Osteocyte (in vitro differentiated cells): Measurements from ENCODE around the gene PHF14. TPM values are rescaled to one million over a fixed set of nuclear protein-coding genes. Genes with fewer than 3 reads are reported as not detected.
"Not testable (repeated sequence)": the region's sequence is repeated elsewhere in the genome, so short reads cannot be mapped to it uniquely, and the experiment has no call there.

Experiments
- DNase-seq: peaks from one replicate; pipeline ENCODE4 v3.0.0; 2021; ENCODE audit warnings: mixed read lengths; ENCODE audit not compliant: unreplicated experiment; ENCODE audit errors: extremely low spot score
- H3K27ac Mint-ChIP-seq: one replicate; pipeline ENCODE4 v1.8.0; 2021; ENCODE audit warnings: mild to moderate bottlenecking, mixed read lengths; ENCODE audit not compliant: unreplicated experiment
- H3K27me3 Mint-ChIP-seq: one replicate; pipeline ENCODE4 v1.8.0; 2021; ENCODE audit warnings: mixed read lengths; ENCODE audit not compliant: unreplicated experiment
- H3K36me3 Mint-ChIP-seq: one replicate; pipeline ENCODE4 v1.8.0; 2021; ENCODE audit warnings: mixed read lengths; ENCODE audit not compliant: unreplicated experiment
- H3K4me1 Mint-ChIP-seq: one replicate; pipeline ENCODE4 v1.8.0; 2021; ENCODE audit warnings: mixed read lengths; ENCODE audit not compliant: unreplicated experiment
- H3K4me3 Mint-ChIP-seq: one replicate; pipeline ENCODE4 v1.8.0; 2021; ENCODE audit warnings: mild to moderate bottlenecking, moderate library complexity, mixed read lengths; ENCODE audit not compliant: unreplicated experiment
- H3K9me3 Mint-ChIP-seq: one replicate; pipeline ENCODE4 v1.8.0; 2021; ENCODE audit warnings: mixed read lengths; ENCODE audit not compliant: unreplicated experiment
- CTCF ChIP-seq: fragments of 200-600 bp; sonication (generic); IDR thresholded peaks from 2 replicates; pipeline ENCODE4 v1.5.0; 2021; ENCODE audit warnings: antibody characterized with exemption, mild to moderate bottlenecking, moderate library complexity
- total RNA-seq: library from RNA; stranded (reverse); gene quantifications from 2 replicates; pipeline ENCODE4 v1.2.1, GENCODE V29; 2021

The PHF14 gene
- total RNA-seq, 1 donor from 2014 or later, result 43.5 TPM

GRCh38 chr7:10950494-10950893 lies 23.2 kb upstream of the PHF14 start:
- peaks cover 5% of the 10 kb centered on the region for H3K9me3 Mint-ChIP-seq
- H3K27me3 Mint-ChIP-seq, result peaks cover 13% of the 10 kb centered on the region
- H3K4me1 Mint-ChIP-seq, result peaks cover 3% of the 10 kb centered on the region
- H3K4me3 Mint-ChIP-seq, result no peak overlapping the region
- no peak for TF ChIP-seq CTCF
- DNase-seq, result no peak
- no peak overlapping the region for H3K27ac Mint-ChIP-seq
- no peaks in the 10 kb centered on the region for H3K36me3 Mint-ChIP-seq

- H3K4me3 Mint-ChIP-seq, H3K4me1 Mint-ChIP-seq, H3K9me3 Mint-ChIP-seq, DNase-seq, H3K27ac Mint-ChIP-seq, H3K36me3 Mint-ChIP-seq: not testable (repeated sequence)
- peaks cover 12% of the 10 kb centered on the region for H3K27me3 Mint-ChIP-seq
Measured at GRCh38 chr7:10950974-10951578, 22.6 kb upstream of the PHF14 start.

- peaks cover 17% of the 10 kb centered on the region for H3K27me3 Mint-ChIP-seq
- no peak overlapping the region for H3K27ac Mint-ChIP-seq
- H3K4me1 Mint-ChIP-seq, result peaks cover 3% of the 10 kb centered on the region
- H3K9me3 Mint-ChIP-seq, result peaks cover 5% of the 10 kb centered on the region
- TF ChIP-seq CTCF, result no peak
- no peaks in the 10 kb centered on the region for H3K36me3 Mint-ChIP-seq
- no peak for DNase-seq
- no peak overlapping the region for H3K4me3 Mint-ChIP-seq
Measured at GRCh38 chr7:10952588-10952987, 21.1 kb upstream of the PHF14 start.

GRCh38 chr7:10953078-10953750 lies 20.5 kb upstream of the PHF14 start:
- H3K27me3 Mint-ChIP-seq, result peaks cover 16% of the 10 kb centered on the region
- not testable (repeated sequence) for DNase-seq, H3K4me3 Mint-ChIP-seq, H3K36me3 Mint-ChIP-seq, H3K4me1 Mint-ChIP-seq, H3K27ac Mint-ChIP-seq, H3K9me3 Mint-ChIP-seq

- TF ChIP-seq CTCF, result no peak
- Mint-ChIP-seq H3K4me3 (no peak overlapping the region), H3K27me3 (peaks cover 25% of the 10 kb centered on the region)
Measured at GRCh38 chr7:10956528-10956927, 17.1 kb upstream of the PHF14 start.

GRCh38 chr7:10960242-10960641 lies 13.4 kb upstream of the PHF14 start:
- DNase-seq, H3K27ac Mint-ChIP-seq, H3K4me3 Mint-ChIP-seq, H3K4me1 Mint-ChIP-seq, H3K9me3 Mint-ChIP-seq, H3K36me3 Mint-ChIP-seq: not testable (repeated sequence)
- peaks cover 61% of the 10 kb centered on the region for H3K27me3 Mint-ChIP-seq

More at GRCh38 chr7:10956528-10956927, 17.1 kb upstream of the PHF14 start:
- no peak for DNase-seq
- Mint-ChIP-seq H3K27ac (no peak overlapping the region), H3K4me1 (peaks cover 3% of the 10 kb centered on the region), H3K36me3 (no peaks in the 10 kb centered on the region), H3K9me3 (no peaks in the 10 kb centered on the region)

- H3K9me3 Mint-ChIP-seq, result not testable (repeated sequence)
Measured at GRCh38 chr7:10965016-10965415, 8.7 kb upstream of the PHF14 start.

More at GRCh38 chr7:10965016-10965415, 8.7 kb upstream of the PHF14 start:
- not testable (repeated sequence) for H3K4me3 Mint-ChIP-seq, H3K36me3 Mint-ChIP-seq, H3K4me1 Mint-ChIP-seq, H3K27ac Mint-ChIP-seq, DNase-seq
- H3K27me3 Mint-ChIP-seq, result peaks cover 71% of the 10 kb centered on the region
